B cell (primary cell): ENCODE results near the gene RPTOR. TPM values are rescaled to one million over a fixed set of nuclear protein-coding genes. Genes with fewer than 3 reads are reported as not detected.

ENCODE experiments used
- ATAC-seq: fragments of 200-7000 bp; cut with Tn5 transposase; one replicate; pipeline ENCODE4 v1.10.0; 2021; ENCODE audit warnings: low read depth, mild to moderate bottlenecking, moderate number of reproducible peaks, moderate library complexity
- CTCF ChIA-PET: fragments of 350-600 bp; sonication (Branson Sonifier 250); formaldehyde crosslinking; loops from one replicate; lab custom pipeline; 2021; ENCODE audit warnings: antibody characterized with exemption, inconsistent platforms; lab: Charles Lee
- POLR2A ChIA-PET: fragments of 350-600 bp; sonication (Branson Sonifier 250); formaldehyde crosslinking; loops from one replicate; lab custom pipeline; 2021; ENCODE audit warnings: antibody characterized with exemption; lab: Charles Lee
- DNase-seq: peaks from one replicate; pipeline ENCODE4 v3.0.0; 2013
- H2AFZ ChIP-seq: 2 replicates; pipeline ENCODE4 v1.6.1; 2012; ENCODE audit warnings: mild to moderate bottlenecking, low read depth, low read length; ENCODE audit not compliant: insufficient read depth, poor library complexity, severe bottlenecking
- H3K27ac ChIP-seq, 2 donors: 1 replicate in 1 of 2; 2 replicates in 1 of 2; pipeline ENCODE4 v1.5.1; 2012 to 2013; ENCODE audit warnings: low read length in 2 of 2, mild to moderate bottlenecking in 2 of 2, moderate library complexity in 1 of 2
- H3K27me3 ChIP-seq, 4 experiments: fragments of 200-600 bp in 1 of 4; sonication (generic) in 1 of 4; replicated peaks in 1 of 4; 1 replicate in 2 of 4; 2 replicates in 2 of 4; pipeline versions ENCODE4 v1.6.1 to v1.7.0; 2013 to 2016; ENCODE audit warnings: low read length in 3 of 4, mild to moderate bottlenecking in 2 of 4, mixed read lengths in 1 of 4, moderate library complexity in 1 of 4; ENCODE audit not compliant: insufficient read depth in 4 of 4, control insufficient read depth in 3 of 4; ENCODE audit errors: control extremely low read depth in 1 of 4
- H3K36me3 ChIP-seq, 2 experiments: replicated peaks in 1 of 2; 1 replicate in 1 of 2; 2 replicates in 1 of 2; pipeline versions ENCODE4 v1.6.1 to v1.7.1; 2013; ENCODE audit warnings: low read length in 1 of 2; ENCODE audit not compliant: insufficient read depth in 2 of 2, control insufficient read depth in 1 of 2; ENCODE audit errors: control extremely low read depth in 1 of 2, extremely low read depth in 1 of 2
- H3K4me1 ChIP-seq, 2 donors: fragments of 200-600 bp in 1 of 2; sonication (generic) in 1 of 2; 1 replicate in 1 of 2; 2 replicates in 1 of 2; pipeline versions ENCODE4 v1.5.1 to v1.6.1; 2013 to 2017; ENCODE audit warnings: low read length in 2 of 2; ENCODE audit not compliant: control insufficient read depth in 2 of 2, insufficient read depth in 2 of 2
- H3K4me2 ChIP-seq: replicated peaks from 2 replicates; pipeline ENCODE3; 2012; ENCODE audit warnings: mild to moderate bottlenecking, low read depth, low read length; ENCODE audit not compliant: poor library complexity, severe bottlenecking
- H3K4me3 ChIP-seq, 5 experiments: fragments of 200-600 bp in 1 of 5; sonication (generic) in 1 of 5; 1 replicate in 3 of 5; 2 replicates in 2 of 5; pipeline versions ENCODE4 v1.5.1 to v1.7.0; 2011 to 2016; ENCODE audit warnings: low read length in 4 of 5, mild to moderate bottlenecking in 4 of 5, low read depth in 2 of 5, control low read depth in 1 of 5, moderate library complexity in 1 of 5; ENCODE audit not compliant: insufficient read depth in 1 of 5; ENCODE audit errors: control extremely low read depth in 1 of 5, extremely low read depth in 1 of 5
- H3K79me2 ChIP-seq: fragments of 200-600 bp; sonication (generic); one replicate; pipeline ENCODE4 v1.6.0; 2016; ENCODE audit warnings: low read length; ENCODE audit not compliant: control insufficient read depth, insufficient read depth
- H3K9ac ChIP-seq: fragments of 200-600 bp; sonication (generic); 2 replicates; pipeline ENCODE4 v1.6.1; 2017; ENCODE audit warnings: mild to moderate bottlenecking, low read length, moderate library complexity
- H3K9me3 ChIP-seq, 3 donors: one replicate each; pipeline versions ENCODE4 v1.6.1 to v1.7.1; 2013; ENCODE audit warnings: low read length in 2 of 3; ENCODE audit not compliant: control insufficient read depth in 2 of 3, insufficient read depth in 1 of 3; ENCODE audit errors: control extremely low read depth in 1 of 3
- H4K20me1 ChIP-seq: 2 replicates; pipeline ENCODE4 v1.6.0; 2012; ENCODE audit warnings: mild to moderate bottlenecking, low read length; ENCODE audit not compliant: insufficient read depth, control insufficient read depth, poor library complexity, severe bottlenecking
- H3K27ac Mint-ChIP-seq: one replicate; pipeline ENCODE4 v1.8.0; 2021; ENCODE audit warnings: mixed read lengths
- H3K27me3 Mint-ChIP-seq: one replicate; pipeline ENCODE4 v1.8.0; 2021; ENCODE audit warnings: mixed read lengths
- H3K4me1 Mint-ChIP-seq: one replicate; pipeline ENCODE4 v1.8.0; 2021; ENCODE audit warnings: mixed read lengths
- H3K4me3 Mint-ChIP-seq: one replicate; pipeline ENCODE4 v1.8.0; 2021; ENCODE audit warnings: mixed read lengths
- H3K9me3 Mint-ChIP-seq: one replicate; pipeline ENCODE4 v1.8.0; 2022; ENCODE audit warnings: mixed read lengths; ENCODE audit not compliant: insufficient read depth
- CTCF ChIP-seq: fragments of 200-600 bp; IDR thresholded peaks from one replicate; pipeline ENCODE4 v1.8.0; 2022; ENCODE audit warnings: antibody characterized with exemption, mild to moderate bottlenecking
- EZH2 ChIP-seq: IDR thresholded peaks from 2 replicates; pipeline ENCODE4 v1.6.1; 2012; ENCODE audit warnings: borderline replicate concordance, low read depth, mild to moderate bottlenecking, moderate library complexity, low read length; ENCODE audit not compliant: insufficient read depth, poor library complexity, severe bottlenecking
- WGBS: methylation state at CpG from one replicate; pipeline ENCODE4 v1.1.5; 2013; ENCODE audit warnings: missing lambda C conversion rate; ENCODE audit not compliant: insufficient coverage; 5-methylcytosine and 5-hydroxymethylcytosine counted together
- intact Hi-C: fragments of 100-400 bp; cut with micrococcal nuclease; formaldehyde crosslinking; loops from one replicate; pipeline ENCODE4 v1.10.0; 2022
- polyA plus RNA-seq: library from polyadenylated mRNA; depleted of rRNA; stranded (reverse); fragments of >200 nt; gene quantifications from 2 replicates; pipeline ENCODE4 v1.2.3, GENCODE V29; 2012
- total RNA-seq, 2 donors: library from RNA; stranded (reverse); fragments of 120-200 nt in 1 of 2; gene quantifications; 1 replicate in 1 of 2; 2 replicates in 1 of 2; pipeline versions ENCODE4 v1.2.3 to v1.2.4, GENCODE V29; 2013 to 2022

The RPTOR gene
- total and polyA plus RNA-seq, 2 donors (not counting 1 experiment from before 2014, with no cell fraction given): 13.4 to 58.8 TPM

GRCh38 chr17:80812362-80813088 lies 267.9 kb downstream of the RPTOR start:
- peaks cover 24% of the 10 kb centered on the region for H3K79me2 ChIP-seq
- H3K4me3 ChIP-seq: no peak overlapping the region
- H3K27ac Mint-ChIP-seq: no peak overlapping the region
- H3K4me3 Mint-ChIP-seq: no peak overlapping the region
- H2AFZ ChIP-seq: no peak overlapping the region
- DNase-seq: no peak
- no peaks in the 10 kb centered on the region for H3K27me3 Mint-ChIP-seq
- no peaks in the 10 kb centered on the region for H4K20me1 ChIP-seq
- peaks cover 1% of the 10 kb centered on the region for H3K9me3 Mint-ChIP-seq
- H3K4me1 Mint-ChIP-seq: peaks cover 23% of the 10 kb centered on the region
- ChIA-PET CTCF (interaction anchor here (0.5 to 0.9 kb wide), 3 partner anchors 21 to 236 kb away, joined by 3 to 6 read pairs (median 4); no protein-coding TSS in a partner anchor), POLR2A (no interaction called here)
- peaks cover 11 to 16% of the 10 kb centered on the region in 2 donors for H3K4me1 ChIP-seq
- intact Hi-C loops: no loop called here
- peaks cover 0 to 4% (median 0%) of the 10 kb centered on the region in 3 donors for H3K9me3 ChIP-seq
- H3K4me2 ChIP-seq: no peak overlapping the region
- peaks cover 0 to 1% of the 10 kb centered on the region in 2 experiments for H3K36me3 ChIP-seq
- peak overlapping the region in 1 of 2 donors; percentile 33 for H3K27ac ChIP-seq
- TF ChIP-seq EZH2: no peak
- no peak for TF ChIP-seq CTCF
- no peak overlapping the region for H3K9ac ChIP-seq
- no peaks in the 10 kb centered on the region for H3K27me3 ChIP-seq
- no peak for ATAC-seq
- 97% methylated on average over 17 of the region's 18 CpGs for WGBS

GRCh38 chr17:80813318-80813717 lies 268.7 kb downstream of the RPTOR start:
- no peak overlapping the region for H3K27ac Mint-ChIP-seq
- intact Hi-C loops: no loop called here
- ATAC-seq (no peak), DNase-seq (no peak)
- no peak overlapping the region for H3K4me3 Mint-ChIP-seq
- H3K4me1 Mint-ChIP-seq: peaks cover 23% of the 10 kb centered on the region
- Histone ChIP-seq H3K4me1 (peaks cover 11 to 16% of the 10 kb centered on the region in 2 donors), H3K27ac (no peak overlapping the region), H3K36me3 (peaks cover 0 to 1% of the 10 kb centered on the region in 2 experiments), H3K9ac (no peak overlapping the region), H3K4me3 (no peak overlapping the region), H3K4me2 (no peak overlapping the region), H4K20me1 (no peaks in the 10 kb centered on the region), H3K9me3 (no peaks in the 10 kb centered on the region), H2AFZ (no peak overlapping the region), H3K79me2 (peaks cover 27% of the 10 kb centered on the region), H3K27me3 (no peaks in the 10 kb centered on the region)
- ChIA-PET CTCF (no interaction called here), POLR2A (no interaction called here)
- no peaks in the 10 kb centered on the region for H3K27me3 Mint-ChIP-seq
- 100% methylated on average over 4 of the region's 5 CpGs for WGBS
- TF ChIP-seq CTCF (no peak), EZH2 (no peak)
- no peaks in the 10 kb centered on the region for H3K9me3 Mint-ChIP-seq
